Measurements from ENCODE around the gene DARS2.

The DARS2 gene

GRCh38 chr1:173887627-173888026 lies 63.2 kb downstream of the DARS2 start:
- H3K4me3 ChIP-seq (replicated peaks; ENCODE audit: low read depth, low read length): no peak overlapping the region
- no peak for DNase-seq (ENCODE audit: low read depth)
- TF ChIP-seq CTCF (IDR thresholded peaks at IDR 0.05; ENCODE audit: low read length, missing control alignments): no peak

- TF ChIP-seq CTCF (IDR thresholded peaks at IDR 0.05; ENCODE audit: low read length, missing control alignments): no peak
- no peak for DNase-seq (ENCODE audit: low read depth)
- H3K4me3 ChIP-seq (replicated peaks; ENCODE audit: low read depth, low read length): no peak overlapping the region
These were observed 64.3 kb downstream of the DARS2 start for GRCh38 chr1:173888749-173889148.

GRCh38 chr1:173889885-173890284 lies 65.4 kb downstream of the DARS2 start:
- no peak for TF ChIP-seq CTCF (IDR thresholded peaks at IDR 0.05; ENCODE audit: low read length, missing control alignments)
- DNase-seq (ENCODE audit: low read depth): no peak
- no peak overlapping the region for H3K4me3 ChIP-seq (replicated peaks; ENCODE audit: low read depth, low read length)

GRCh38 chr1:173893611-173894010 lies 69.1 kb downstream of the DARS2 start:
- no peak overlapping the region for H3K4me3 ChIP-seq (replicated peaks; ENCODE audit: low read depth, low read length)
- TF ChIP-seq CTCF (IDR thresholded peaks at IDR 0.05; ENCODE audit: low read length, missing control alignments): no peak
- DNase-seq (ENCODE audit: low read depth): no peak

GRCh38 chr1:173894189-173894588 lies 69.7 kb downstream of the DARS2 start:
- TF ChIP-seq CTCF (IDR thresholded peaks at IDR 0.05; ENCODE audit: low read length, missing control alignments): no peak
- H3K4me3 ChIP-seq (replicated peaks; ENCODE audit: low read depth, low read length): no peak overlapping the region
- no peak for DNase-seq (ENCODE audit: low read depth)

- DNase-seq (ENCODE audit: low read depth): no peak
- TF ChIP-seq CTCF (IDR thresholded peaks at IDR 0.05; ENCODE audit: low read length, missing control alignments): no peak
- no peak overlapping the region for H3K4me3 ChIP-seq (replicated peaks; ENCODE audit: low read depth, low read length)
These were observed 76.0 kb downstream of the DARS2 start for GRCh38 chr1:173900427-173900826.

- DNase-seq (ENCODE audit: low read depth): no peak
- TF ChIP-seq CTCF (IDR thresholded peaks at IDR 0.05; ENCODE audit: low read length, missing control alignments): no peak
- H3K4me3 ChIP-seq (replicated peaks; ENCODE audit: low read depth, low read length): no peak overlapping the region
These were observed 76.5 kb downstream of the DARS2 start for GRCh38 chr1:173900992-173901391.
